IMR-90 (cell line): ENCODE data around the gene MYOF. TPM values are rescaled to one million over a fixed set of nuclear protein-coding genes. Genes with fewer than 3 reads are reported as not detected.
A peak's percentile ranks its signal among the peaks of the same experiment; 100 is the strongest.

ENCODE experiments used
- ATAC-seq: fragments of 200-7000 bp; cut with Tn5 transposase; 2 replicates; pipeline ENCODE4 v1.9.1; 2020; ENCODE audit warnings: low read depth, mild to moderate bottlenecking, moderate library complexity
- BruUV-seq: library from RNA; stranded (reverse); fragments of 400-500 nt; replicated peaks from 2 replicates; lab custom pipeline; 2021; lab: Mats Ljungman, UMichigan
- CTCF ChIA-PET: fragments of 300-600 bp; formaldehyde crosslinking; extraction: SDS; loops from one replicate; lab custom pipeline; 2021; ENCODE audit warnings: antibody characterized with exemption; lab: Yijun Ruan, JAX
- POLR2A ChIA-PET: fragments of 300-600 bp; sonication (Branson Sonifier 250); formaldehyde crosslinking; loops from one replicate; lab custom pipeline; 2022; ENCODE audit warnings: antibody characterized with exemption; ENCODE audit not compliant: unreplicated experiment; lab: Charles Lee
- DNase-seq: peaks from one replicate; pipeline ENCODE4 v3.0.0; 2013
- H2AFZ ChIP-seq: replicated peaks from 2 replicates; pipeline ENCODE3; 2013; ENCODE audit warnings: low read length, mild to moderate bottlenecking; ENCODE audit not compliant: poor library complexity
- H2AK5ac ChIP-seq: 2 replicates; pipeline ENCODE4 v1.6.1; 2013; ENCODE audit warnings: low read depth, low read length, inconsistent platforms
- H2AK9ac ChIP-seq: replicated peaks from 2 replicates; pipeline ENCODE3; 2013; ENCODE audit warnings: mild to moderate bottlenecking, low read depth, low read length, moderate library complexity; ENCODE audit not compliant: poor library complexity
- H2BK120ac ChIP-seq: 2 replicates; pipeline ENCODE4 v1.6.1; 2013; ENCODE audit warnings: low read depth, low read length, inconsistent platforms
- H2BK15ac ChIP-seq: 3 replicates; pipeline ENCODE4 v1.6.1; 2013; ENCODE audit warnings: low read depth, low read length, inconsistent platforms
- H2BK20ac ChIP-seq: 2 replicates; pipeline ENCODE4 v1.6.1; 2013; ENCODE audit warnings: low read depth, mild to moderate bottlenecking, inconsistent platforms, low read length, moderate library complexity
- H2BK5ac ChIP-seq: 2 replicates; pipeline ENCODE4 v1.6.1; 2013; ENCODE audit warnings: mild to moderate bottlenecking, low read depth, low read length, inconsistent platforms; ENCODE audit not compliant: poor library complexity, severe bottlenecking
- H3K14ac ChIP-seq: replicated peaks from 2 replicates; pipeline ENCODE4 v1.6.1; 2013; ENCODE audit warnings: low read depth, low read length, inconsistent platforms
- H3K18ac ChIP-seq: 2 replicates; pipeline ENCODE4 v1.6.1; 2013; ENCODE audit warnings: low read depth, low read length, control low read depth
- H3K23ac ChIP-seq: 2 replicates; pipeline ENCODE4 v1.6.1; 2013; ENCODE audit warnings: low read depth, low read length, inconsistent platforms
- H3K27ac ChIP-seq: 2 replicates; pipeline ENCODE4 v1.5.1; 2013; ENCODE audit warnings: mild to moderate bottlenecking, control low read depth, low read length; ENCODE audit not compliant: insufficient read depth
- H3K27me3 ChIP-seq: 2 replicates; pipeline ENCODE4 v1.6.1; 2013; ENCODE audit warnings: low read length; ENCODE audit not compliant: control insufficient read depth, insufficient read depth
- H3K36me3 ChIP-seq: 2 replicates; pipeline ENCODE4 v1.6.1; 2013; ENCODE audit warnings: low read length, mixed read lengths; ENCODE audit not compliant: control insufficient read depth, insufficient read depth
- H3K4ac ChIP-seq: 2 replicates; pipeline ENCODE4 v1.6.1; 2013; ENCODE audit warnings: low read depth, low read length, inconsistent platforms
- H3K4me1 ChIP-seq: 2 replicates; pipeline ENCODE4 v1.6.1; 2013; ENCODE audit warnings: low read length, mixed read lengths; ENCODE audit not compliant: control insufficient read depth, insufficient read depth
- H3K4me2 ChIP-seq: 2 replicates; pipeline ENCODE4 v1.6.1; 2013; ENCODE audit warnings: low read depth, mild to moderate bottlenecking, control low read depth, low read length, moderate library complexity
- H3K4me3 ChIP-seq: 2 replicates; pipeline ENCODE4 v1.5.1; 2013; ENCODE audit warnings: low read depth, mild to moderate bottlenecking, control low read depth, low read length, moderate library complexity; ENCODE audit not compliant: insufficient read depth
- H3K56ac ChIP-seq: 2 replicates; pipeline ENCODE4 v1.6.1; 2013; ENCODE audit warnings: low read length, inconsistent platforms; ENCODE audit not compliant: insufficient read depth; ENCODE audit errors: extremely low read depth
- H3K79me1 ChIP-seq, 2 experiments: 2 replicates each; pipeline ENCODE4 v1.6.1; 2013; ENCODE audit warnings: low read length in 2 of 2, inconsistent platforms in 1 of 2, low read depth in 1 of 2
- H3K9ac ChIP-seq: 2 replicates; pipeline ENCODE4 v1.6.1; 2013; ENCODE audit warnings: low read depth, low read length, control low read depth
- H3K9me1 ChIP-seq: 2 replicates; pipeline ENCODE4 v1.6.1; 2013; ENCODE audit warnings: low read length, inconsistent platforms; ENCODE audit not compliant: insufficient read depth
- H3K9me3 ChIP-seq: 2 replicates; pipeline ENCODE4 v1.6.1; 2013; ENCODE audit warnings: low read length; ENCODE audit not compliant: control insufficient read depth, insufficient read depth
- H4K20me1 ChIP-seq: 2 replicates; pipeline ENCODE4 v1.6.1; 2013; ENCODE audit warnings: low read length, inconsistent platforms; ENCODE audit not compliant: insufficient read depth
- H4K5ac ChIP-seq: 2 replicates; pipeline ENCODE4 v1.6.1; 2013; ENCODE audit warnings: mild to moderate bottlenecking, low read depth, low read length, control low read depth
- H4K8ac ChIP-seq, 2 experiments: 2 replicates each; pipeline ENCODE4 v1.6.1; 2013; ENCODE audit warnings: low read depth in 2 of 2, low read length in 2 of 2, control low read depth in 1 of 2, inconsistent platforms in 1 of 2
- H4K91ac ChIP-seq: 2 replicates; pipeline ENCODE4 v1.6.1; 2013; ENCODE audit warnings: low read depth, low read length, inconsistent platforms; ENCODE audit not compliant: insufficient read depth
- CEBPB ChIP-seq: IDR thresholded peaks from 2 replicates; pipeline ENCODE4 v1.6.1; 2012; ENCODE audit warnings: low read depth, low read length, improper control_type of control experiment
- CHD1 ChIP-seq: IDR thresholded peaks from 2 replicates; pipeline ENCODE4 v1.6.1; 2012; ENCODE audit warnings: low read depth, low read length, improper control_type of control experiment
- RAD21 ChIP-seq: IDR thresholded peaks from 2 replicates; pipeline ENCODE4 v1.6.1; 2012; ENCODE audit warnings: low read length, improper control_type of control experiment
- WGBS, 2 experiments: methylation state at CpG; one replicate each; pipeline versions ENCODE4 v1.1.5 to v1.1.7; 2013; ENCODE audit warnings: missing lambda C conversion rate in 2 of 2; ENCODE audit not compliant: insufficient read length in 1 of 2; ENCODE audit errors: extremely low coverage in 2 of 2; 5-methylcytosine and 5-hydroxymethylcytosine counted together
- dilution Hi-C: fragments of 300-500 bp; cut with HindIII; formaldehyde crosslinking; loops from one replicate; pipeline ENCODE4 v1.14.3; 2018; ENCODE audit warnings: low sequenced_read_pairs; ENCODE audit not compliant: unreplicated experiment
- in situ Hi-C: fragments of 300-500 bp; cut with MboI; formaldehyde crosslinking; loops from 3 replicates; pipeline ENCODE4 v1.14.3; 2019; ENCODE audit warnings: low sequenced_read_pairs, inconsistent platforms, mixed read lengths
- intact Hi-C: fragments of 100-400 bp; cut with micrococcal nuclease; formaldehyde crosslinking; loops from 2 replicates; pipeline ENCODE4 v1.10.0; 2022
- polyA plus RNA-seq, 3 experiments: library from polyadenylated mRNA; depleted of rRNA; stranded (reverse); fragments of >200 nt; gene quantifications; 2 replicates each; pipeline ENCODE4 v1.2.3, GENCODE V29; 2012; ENCODE audit warnings: low replicate concordance in 1 of 3
- total RNA-seq: library from RNA; depleted of rRNA; stranded (reverse); fragments of >200 nt; gene quantifications from 2 replicates; pipeline ENCODE4 v1.2.3, GENCODE V29; 2012

MYOF gene
- total and polyA plus RNA-seq, 2 of the 4 experiments (the other 2 are of a cell fraction) = 221 to 281 TPM

- Histone ChIP-seq H2BK20ac (no peak overlapping the region), H2AK9ac (no peak overlapping the region), H3K4me2 (no peak overlapping the region), H3K23ac (no peak overlapping the region), H2BK15ac (no peak overlapping the region), H3K9me1 (no peaks in the 10 kb centered on the region; the same call in 1 of the 2 replicates), H2BK5ac (no peak overlapping the region), H3K27me3 (no peaks in the 10 kb centered on the region), H4K20me1 (peaks cover 3% of the 10 kb centered on the region; the same call in 1 of the 2 replicates), H3K14ac (no peak overlapping the region), H3K4me1 (0 out of 2 replicates have a peak, but pooled peaks cover 2% of the 10 kb centered on the region), H3K36me3 (peaks cover 54% of the 10 kb centered on the region), H3K4me3 (no peak overlapping the region), H2AK5ac (no peak overlapping the region), H3K79me1 (peaks cover 16 to 29% of the 10 kb centered on the region in 2 experiments; a peak in 2 of 4 replicates), H4K5ac (no peak overlapping the region), H2AFZ (no peak overlapping the region), H3K4ac (no peak overlapping the region), H4K8ac (no peak overlapping the region), H3K27ac (no peak overlapping the region), H3K56ac (no peak overlapping the region), H3K18ac (no peak overlapping the region), H2BK120ac (no peak overlapping the region), H3K9me3 (no peaks in the 10 kb centered on the region), H3K9ac (no peak overlapping the region), H4K91ac (no peak overlapping the region)
- peak; percentile 28; the same call in 1 of the 2 replicates for ATAC-seq
- in situ Hi-C loops = no loop called here
- peak; percentile 36 for DNase-seq
- intact Hi-C loops = no loop called here
- WGBS, 2 experiments = no CpG with 5 or more reads among the region's 4 CpGs
- dilution Hi-C loops = no loop called here
- POLR2A ChIA-PET = no interaction called here
- TF ChIP-seq CHD1 = no peak
- no peak for TF ChIP-seq RAD21
- TF ChIP-seq CEBPB = peak; percentile 85
- CTCF ChIA-PET = no interaction called here
- BruUV-seq = no TSS peak
Measured at GRCh38 chr10:93342366-93342765, 139.8 kb downstream of the MYOF start.
